Lung (tissue), 12 donors: Measurements from ENCODE around the gene TBC1D10A. TPM values are rescaled to one million over a fixed set of nuclear protein-coding genes. Genes with fewer than 3 reads are reported as not detected.

Source experiments
- ATAC-seq: fragments of 200-7000 bp; cut with Tn5 transposase; one replicate; pipeline ENCODE4 v1.9.1; 2020; ENCODE audit warnings: moderate number of reproducible peaks; ENCODE audit not compliant: insufficient read depth, low FRiP score
- DNase-seq, 3 donors: peaks; one replicate each; pipeline ENCODE4 v3.0.0-alpha.2; 2013 to 2017
- H3K27ac ChIP-seq, 2 donors: one replicate each; pipeline ENCODE4 v1.5.1; 2013; ENCODE audit warnings: mild to moderate bottlenecking in 2 of 2, moderate library complexity in 2 of 2, control low read depth in 1 of 2, inconsistent platforms in 1 of 2, low read depth in 1 of 2, low read length in 1 of 2
- H3K27me3 ChIP-seq, 3 donors: one replicate each; pipeline ENCODE4 v1.5.1; 2013; ENCODE audit warnings: low read length in 2 of 3; ENCODE audit not compliant: control insufficient read depth in 3 of 3, insufficient read depth in 3 of 3
- H3K36me3 ChIP-seq, 4 donors: one replicate each; pipeline ENCODE4 v1.5.1; 2013; ENCODE audit warnings: low read length in 4 of 4, mild to moderate bottlenecking in 1 of 4, moderate library complexity in 1 of 4; ENCODE audit not compliant: control insufficient read depth in 4 of 4, insufficient read depth in 4 of 4
- H3K4me1 ChIP-seq, 5 donors: one replicate each; pipeline ENCODE4 v1.5.1; 2013; ENCODE audit warnings: low read length in 5 of 5, mild to moderate bottlenecking in 2 of 5, moderate library complexity in 1 of 5; ENCODE audit not compliant: control insufficient read depth in 5 of 5, insufficient read depth in 5 of 5
- H3K4me3 ChIP-seq: one replicate; pipeline ENCODE4 v1.5.1; 2013; ENCODE audit warnings: mild to moderate bottlenecking, control low read depth, moderate library complexity
- H3K9ac ChIP-seq, 2 donors: one replicate each; pipeline ENCODE4 v1.5.1; 2013; ENCODE audit warnings: low read length in 2 of 2, control low read depth in 1 of 2; ENCODE audit not compliant: insufficient read depth in 1 of 2
- H3K9me3 ChIP-seq, 4 donors: one replicate each; pipeline ENCODE4 v1.5.1; 2013; ENCODE audit warnings: low read length in 3 of 4, mild to moderate bottlenecking in 1 of 4, moderate library complexity in 1 of 4; ENCODE audit not compliant: control insufficient read depth in 4 of 4, insufficient read depth in 3 of 4
- CTCF ChIP-seq: IDR thresholded peaks from 2 replicates; pipeline ENCODE4 v1.5.1; 2012; ENCODE audit warnings: mild to moderate bottlenecking; ENCODE audit errors: control extremely low read depth, extremely low read depth
- WGBS, 2 donors: extraction: QIAGEN DNeasy Blood & Tissue Kit; methylation state at CpG; one replicate each; pipeline ENCODE4 v1.1.7; 2013; 5-methylcytosine and 5-hydroxymethylcytosine counted together
- polyA plus RNA-seq, 2 donors: library from polyadenylated mRNA; stranded (reverse); fragments of 200-250 nt; gene quantifications; one replicate each; pipeline ENCODE4 v1.2.1, GENCODE V29; 2013
- total RNA-seq, 2 donors: library from RNA; depleted of rRNA in 1 of 2; stranded (reverse); fragments of >200 nt in 1 of 2; gene quantifications; one replicate each; pipeline ENCODE4 v1.2.1, GENCODE V29; 2014 to 2021
- donor health status: control.
- donor health status: control.
- donor health status: Bipolar disorder and iron deficiency.
- donor health status: healthy.
- donor health status: DM: yes; HTN: yes; CAD: no.

The TBC1D10A gene
- total and polyA plus RNA-seq, 4 donors, result 15.0 to 36.4 (median 26.6) TPM

- Histone ChIP-seq H3K36me3 (peaks cover 0 to 13% (median 5%) of the 10 kb centered on the region in 4 donors), H3K27ac (peak overlapping the region; percentile 67 to 95), H3K4me1 (peaks cover 18 to 61% (median 38%) of the 10 kb centered on the region in 5 donors), H3K9me3 (no peaks in the 10 kb centered on the region), H3K27me3 (no peaks in the 10 kb centered on the region), H3K4me3 (no peak overlapping the region), H3K9ac (peak overlapping the region; percentile 51 to 52)
- peak; percentile 13 for ATAC-seq
- 4 to 5% methylated on average over 4 of the region's 4 CpGs for WGBS, 2 donors
- no peak for TF ChIP-seq CTCF
- DNase-seq, result peak in 1 of 3 donors; percentile 72
Observed at GRCh38 chr22:30305519-30305905, 21.2 kb downstream of the TBC1D10A start.

GRCh38 chr22:30304495-30305244 is 22.1 kb downstream of the TBC1D10A start:
- Histone ChIP-seq H3K9ac (peak overlapping the region in 1 of 2 donors; percentile 51), H3K4me1 (peaks cover 10 to 56% (median 32%) of the 10 kb centered on the region in 5 donors), H3K27ac (peak overlapping the region; percentile 51 to 95), H3K36me3 (peaks cover 0 to 16% (median 5%) of the 10 kb centered on the region in 4 donors), H3K4me3 (no peak overlapping the region), H3K27me3 (no peaks in the 10 kb centered on the region), H3K9me3 (no peaks in the 10 kb centered on the region)
- no peak for TF ChIP-seq CTCF
- ATAC-seq (peak; percentile 47), DNase-seq (peak in 2 of 3 donors; percentile 39 to 55)
- 45 to 52% methylated on average over 7 of the region's 7 CpGs for WGBS, 2 donors

- peak overlapping the region; percentile 17 to 94 for H3K27ac ChIP-seq
Observed at GRCh38 chr22:30302810-30303138, 24.0 kb downstream of the TBC1D10A start.

More at GRCh38 chr22:30302810-30303138, 24.0 kb downstream of the TBC1D10A start:
- peaks cover 4 to 52% (median 32%) of the 10 kb centered on the region in 5 donors for H3K4me1 ChIP-seq
- WGBS, 2 donors, result 54% methylated on average over 5 of the region's 5 CpGs
- no peaks in the 10 kb centered on the region for H3K27me3 ChIP-seq
- H3K9me3 ChIP-seq, result no peaks in the 10 kb centered on the region
- H3K36me3 ChIP-seq, result peaks cover 0 to 20% (median 11%) of the 10 kb centered on the region in 4 donors
- no peak for DNase-seq
- ATAC-seq, result no peak
- H3K4me3 ChIP-seq, result no peak overlapping the region
- H3K9ac ChIP-seq, result no peak overlapping the region
- TF ChIP-seq CTCF, result no peak
